Measurements from ENCODE around the gene PLPP4.

PLPP4 gene

GRCh38 chr10:120582753-120583152 lies 125.7 kb downstream of the PLPP4 start:
- DNase-seq = no peak

GRCh38 chr10:120583424-120584108 lies 126.5 kb downstream of the PLPP4 start:
- no peak for DNase-seq

GRCh38 chr10:120584786-120585185 lies 127.8 kb downstream of the PLPP4 start:
- DNase-seq = no peak

GRCh38 chr10:120586471-120586872 lies 129.4 kb downstream of the PLPP4 start:
- no peak for DNase-seq

GRCh38 chr10:120587061-120587460 lies 130.0 kb downstream of the PLPP4 start:
- DNase-seq = no peak

- no peak for DNase-seq
Observed at GRCh38 chr10:120588311-120588710, 131.3 kb downstream of the PLPP4 start.

- no peak for DNase-seq
Observed at GRCh38 chr10:120593693-120594092, 136.7 kb downstream of the PLPP4 start.

- DNase-seq = no peak
Observed at GRCh38 chr10:120597902-120598301, 140.9 kb downstream of the PLPP4 start.

- no peak for DNase-seq
Observed at GRCh38 chr10:120598386-120598785, 141.4 kb downstream of the PLPP4 start.

- no peak for DNase-seq
Observed at GRCh38 chr10:120599200-120599724, 142.2 kb downstream of the PLPP4 start.

- DNase-seq = no peak
Observed at GRCh38 chr10:120600871-120601649, 144.0 kb downstream of the PLPP4 start.

GRCh38 chr10:120601999-120602398 lies 145.0 kb downstream of the PLPP4 start:
- no peak for DNase-seq

GRCh38 chr10:120605410-120605809 lies 148.4 kb downstream of the PLPP4 start:
- no peak for DNase-seq

- no peak for DNase-seq
Observed at GRCh38 chr10:120606051-120606764, 149.2 kb downstream of the PLPP4 start.

- DNase-seq = no peak
Observed at GRCh38 chr10:120607016-120607709, 150.1 kb downstream of the PLPP4 start.

- DNase-seq = no peak
Observed at GRCh38 chr10:120607710-120608703, 151.0 kb downstream of the PLPP4 start.

- DNase-seq = no peak
Observed at GRCh38 chr10:120609006-120609405, 152.0 kb downstream of the PLPP4 start.

GRCh38 chr10:120610791-120611190 lies 153.8 kb downstream of the PLPP4 start:
- DNase-seq = no peak

- DNase-seq = no peak
Observed at GRCh38 chr10:120612756-120613155, 155.7 kb downstream of the PLPP4 start.

- DNase-seq = no peak
Observed at GRCh38 chr10:120613180-120613579, 156.2 kb downstream of the PLPP4 start.

- no peak for DNase-seq
Observed at GRCh38 chr10:120614680-120615079, 157.7 kb downstream of the PLPP4 start.
